H9 (cell line): ENCODE measurements around the gene ADGRG1. TPM values are rescaled to one million over a fixed set of nuclear protein-coding genes. Genes with fewer than 3 reads are reported as not detected.

Source experiments
- DNase-seq: peaks from one replicate; pipeline ENCODE4 v3.0.0-alpha.2; 2017
- H2AFZ ChIP-seq: one replicate; pipeline ENCODE4 v1.6.1; 2013; ENCODE audit warnings: mild to moderate bottlenecking, low read length, control low read depth, moderate library complexity
- H2AK5ac ChIP-seq: 2 replicates; pipeline ENCODE4 v1.6.1; 2013; ENCODE audit warnings: low read length, control low read depth, mixed read lengths; ENCODE audit not compliant: insufficient read length
- H2BK120ac ChIP-seq: one replicate; pipeline ENCODE4 v1.6.1; 2013; ENCODE audit warnings: low read depth, mild to moderate bottlenecking, low read length, control low read depth, inconsistent platforms; ENCODE audit not compliant: poor library complexity, severe bottlenecking
- H2BK12ac ChIP-seq: 2 replicates; pipeline ENCODE4 v1.6.1; 2013; ENCODE audit warnings: low read length, control low read depth, mixed read lengths, low read depth; ENCODE audit not compliant: insufficient read length
- H2BK15ac ChIP-seq: 2 replicates; pipeline ENCODE4 v1.6.1; 2013; ENCODE audit warnings: low read depth, low read length, control low read depth
- H2BK20ac ChIP-seq: one replicate; pipeline ENCODE4 v1.6.1; 2013; ENCODE audit warnings: low read depth, mild to moderate bottlenecking, low read length, control low read depth, inconsistent platforms; ENCODE audit not compliant: poor library complexity, severe bottlenecking
- H2BK5ac ChIP-seq: 2 replicates; pipeline ENCODE4 v1.6.1; 2013; ENCODE audit warnings: low read length, control low read depth, mixed read lengths; ENCODE audit not compliant: insufficient read length
- H3K14ac ChIP-seq: 2 replicates; pipeline ENCODE4 v1.6.1; 2013; ENCODE audit warnings: low read length, control low read depth; ENCODE audit not compliant: insufficient read depth
- H3K18ac ChIP-seq: 2 replicates; pipeline ENCODE4 v1.6.1; 2013; ENCODE audit warnings: low read depth, mild to moderate bottlenecking, mixed read lengths, low read length, control low read depth; ENCODE audit not compliant: insufficient read length
- H3K23ac ChIP-seq: 2 replicates; pipeline ENCODE4 v1.6.1; 2013; ENCODE audit warnings: low read length, control low read depth, mixed read lengths, low read depth; ENCODE audit not compliant: insufficient read length
- H3K23me2 ChIP-seq: 2 replicates; pipeline ENCODE4 v1.6.1; 2013; ENCODE audit warnings: low read depth, mild to moderate bottlenecking, mixed read lengths, low read length, control low read depth; ENCODE audit not compliant: insufficient read length, poor library complexity, severe bottlenecking
- H3K27ac ChIP-seq: 2 replicates; pipeline ENCODE4 v1.5.1; 2013; ENCODE audit warnings: low read length, control low read depth, mixed read lengths, low read depth; ENCODE audit not compliant: insufficient read length
- H3K27me3 ChIP-seq: 2 replicates; pipeline ENCODE4 v1.6.1; 2013; ENCODE audit warnings: low read length, control low read depth, inconsistent platforms; ENCODE audit not compliant: insufficient read depth
- H3K4ac ChIP-seq: 2 replicates; pipeline ENCODE4 v1.6.1; 2013; ENCODE audit warnings: low read depth, mild to moderate bottlenecking, control low read depth, inconsistent platforms, low read length, moderate library complexity
- H3K4me1 ChIP-seq: 2 replicates; pipeline ENCODE4 v1.6.1; 2013; ENCODE audit warnings: low read length, control low read depth, inconsistent platforms; ENCODE audit not compliant: insufficient read depth
- H3K4me2 ChIP-seq: 2 replicates; pipeline ENCODE4 v1.6.1; 2013; ENCODE audit warnings: low read length, control low read depth, mixed read lengths; ENCODE audit not compliant: insufficient read length, insufficient read depth
- H3K56ac ChIP-seq: 2 replicates; pipeline ENCODE4 v1.6.1; 2013; ENCODE audit warnings: low read depth, mild to moderate bottlenecking, mixed read lengths, low read length, control low read depth; ENCODE audit not compliant: insufficient read length
- H3K79me1 ChIP-seq: 2 replicates; pipeline ENCODE4 v1.6.1; 2013; ENCODE audit warnings: low read depth, mild to moderate bottlenecking, moderate library complexity, low read length, control low read depth, inconsistent platforms; ENCODE audit not compliant: insufficient read depth, poor library complexity, severe bottlenecking
- H3K79me2 ChIP-seq: 2 replicates; pipeline ENCODE4 v1.6.1; 2013; ENCODE audit warnings: low read length, control low read depth, inconsistent platforms; ENCODE audit not compliant: insufficient read depth
- H3K9ac ChIP-seq: 2 replicates; pipeline ENCODE4 v1.6.1; 2013; ENCODE audit warnings: low read length, control low read depth, mixed read lengths; ENCODE audit not compliant: insufficient read length; ENCODE audit errors: extremely low read depth
- H3K9me3 ChIP-seq: one replicate; pipeline ENCODE4 v1.6.1; 2013; ENCODE audit warnings: low read depth, low read length, inconsistent platforms; ENCODE audit not compliant: control insufficient read depth
- H3T11ph ChIP-seq: one replicate; pipeline ENCODE4 v1.6.1; 2013; ENCODE audit warnings: mild to moderate bottlenecking, low read length, control low read depth, inconsistent platforms
- H4K20me1 ChIP-seq: one replicate; pipeline ENCODE4 v1.6.1; 2013; ENCODE audit not compliant: control insufficient read depth, insufficient read length, insufficient read depth
- H4K5ac ChIP-seq: 2 replicates; pipeline ENCODE4 v1.6.1; 2013; ENCODE audit warnings: low read depth, mild to moderate bottlenecking, mixed read lengths, low read length, control low read depth; ENCODE audit not compliant: insufficient read length
- H4K8ac ChIP-seq: replicated peaks from 2 replicates; pipeline ENCODE4 v1.6.1; 2013; ENCODE audit warnings: low read length, control low read depth, mixed read lengths, low read depth; ENCODE audit not compliant: insufficient read length
- H4K91ac ChIP-seq: 2 replicates; pipeline ENCODE4 v1.6.1; 2013; ENCODE audit warnings: low read depth, mild to moderate bottlenecking, moderate library complexity, mixed read lengths, low read length, control low read depth; ENCODE audit not compliant: insufficient read length
- H3K27ac Mint-ChIP-seq, 3 experiments: 2 replicates in 2 of 3; 3 replicates in 1 of 3; pipeline ENCODE4 v1.8.0; 2020 to 2021; ENCODE audit warnings: mixed read lengths in 3 of 3, mild to moderate bottlenecking in 1 of 3, moderate library complexity in 1 of 3
- H3K27me3 Mint-ChIP-seq: 2 replicates; pipeline ENCODE4 v1.8.0; 2021; ENCODE audit warnings: low read depth, mild to moderate bottlenecking, moderate library complexity, mixed read lengths
- H3K36me3 Mint-ChIP-seq, 3 experiments: 2 replicates in 2 of 3; 3 replicates in 1 of 3; pipeline ENCODE4 v1.8.0; 2020 to 2021; ENCODE audit warnings: low read depth in 3 of 3, mixed read lengths in 3 of 3; ENCODE audit not compliant: insufficient read depth in 1 of 3
- H3K4me1 Mint-ChIP-seq, 2 experiments: 2 replicates each; pipeline ENCODE4 v1.8.0; 2020; ENCODE audit warnings: mixed read lengths in 2 of 2
- H3K4me3 Mint-ChIP-seq, 2 experiments: 2 replicates in 1 of 2; 3 replicates in 1 of 2; pipeline ENCODE4 v1.8.0; 2020 to 2021; ENCODE audit warnings: mild to moderate bottlenecking in 2 of 2, mixed read lengths in 2 of 2, moderate library complexity in 1 of 2
- H3K9me3 Mint-ChIP-seq, 2 experiments: 2 replicates in 1 of 2; 3 replicates in 1 of 2; pipeline ENCODE4 v1.8.0; 2020; ENCODE audit warnings: mild to moderate bottlenecking in 2 of 2, mixed read lengths in 2 of 2, moderate library complexity in 1 of 2
- WGBS: extraction: QIAGEN DNeasy Blood & Tissue Kit; methylation state at CpG from one replicate; pipeline ENCODE4 v1.1.7; 2013; ENCODE audit warnings: missing lambda C conversion rate, low lambda C conversion rate, mixed read lengths; ENCODE audit not compliant: insufficient read length; ENCODE audit errors: extremely low coverage; 5-methylcytosine and 5-hydroxymethylcytosine counted together
- total RNA-seq: library from RNA; stranded (reverse); gene quantifications from 2 replicates; pipeline ENCODE4 v1.2.1, GENCODE V29; 2021
- TF ChIP-seq, protein P1 (sequence below): fragments of 200-600 bp; sonication (generic); conservative IDR thresholded peaks from 3 replicates; pipeline ENCODE4 v1.8.0; 2021; ENCODE audit warnings: antibody characterized with exemption, mild to moderate bottlenecking

The ADGRG1 gene
- total RNA-seq, 1 experiment from 2014 or later = 1.1 TPM

- H3K4me1 ChIP-seq = no peaks in the 10 kb centered on the region; the same call in 1 of the 2 replicates
- no peak overlapping the region for H2BK15ac ChIP-seq
- H4K91ac ChIP-seq = no peak overlapping the region
- H3K4me1 Mint-ChIP-seq = peaks cover 2 to 40% of the 10 kb centered on the region in 2 experiments
- no peak for DNase-seq
- no peak overlapping the region for H2AK5ac ChIP-seq
- no peak overlapping the region for H3K9ac ChIP-seq
- no peak overlapping the region for H3K27ac Mint-ChIP-seq
- H3K4ac ChIP-seq = no peak overlapping the region
- H3K9me3 ChIP-seq = no peaks in the 10 kb centered on the region
- no peak overlapping the region for H2BK12ac ChIP-seq
- no peak overlapping the region for H2BK120ac ChIP-seq
- H3K79me1 ChIP-seq = no peaks in the 10 kb centered on the region
- no peak overlapping the region for H2AFZ ChIP-seq
- no peaks in the 10 kb centered on the region for H3K23me2 ChIP-seq
- no peak overlapping the region for H3K56ac ChIP-seq
- no peaks in the 10 kb centered on the region for H3K9me3 Mint-ChIP-seq
- TF ChIP-seq, protein P1, sequence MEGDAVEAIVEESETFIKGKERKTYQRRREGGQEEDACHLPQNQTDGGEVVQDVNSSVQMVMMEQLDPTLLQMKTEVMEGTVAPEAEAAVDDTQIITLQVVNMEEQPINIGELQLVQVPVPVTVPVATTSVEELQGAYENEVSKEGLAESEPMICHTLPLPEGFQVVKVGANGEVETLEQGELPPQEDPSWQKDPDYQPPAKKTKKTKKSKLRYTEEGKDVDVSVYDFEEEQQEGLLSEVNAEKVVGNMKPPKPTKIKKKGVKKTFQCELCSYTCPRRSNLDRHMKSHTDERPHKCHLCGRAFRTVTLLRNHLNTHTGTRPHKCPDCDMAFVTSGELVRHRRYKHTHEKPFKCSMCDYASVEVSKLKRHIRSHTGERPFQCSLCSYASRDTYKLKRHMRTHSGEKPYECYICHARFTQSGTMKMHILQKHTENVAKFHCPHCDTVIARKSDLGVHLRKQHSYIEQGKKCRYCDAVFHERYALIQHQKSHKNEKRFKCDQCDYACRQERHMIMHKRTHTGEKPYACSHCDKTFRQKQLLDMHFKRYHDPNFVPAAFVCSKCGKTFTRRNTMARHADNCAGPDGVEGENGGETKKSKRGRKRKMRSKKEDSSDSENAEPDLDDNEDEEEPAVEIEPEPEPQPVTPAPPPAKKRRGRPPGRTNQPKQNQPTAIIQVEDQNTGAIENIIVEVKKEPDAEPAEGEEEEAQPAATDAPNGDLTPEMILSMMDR = no peak
- H4K8ac ChIP-seq = no peak overlapping the region
- no peak overlapping the region for H3T11ph ChIP-seq
- H3K18ac ChIP-seq = no peak overlapping the region
- no peaks in the 10 kb centered on the region for H3K36me3 Mint-ChIP-seq
- no peak overlapping the region for H3K4me2 ChIP-seq
- no peaks in the 10 kb centered on the region for H4K20me1 ChIP-seq
- H4K5ac ChIP-seq = no peak overlapping the region
- no peaks in the 10 kb centered on the region for H3K27me3 ChIP-seq
- WGBS = no CpG with 5 or more reads among the region's 5 CpGs
- H2BK5ac ChIP-seq = no peak overlapping the region
- H3K27me3 Mint-ChIP-seq = peaks cover 8% of the 10 kb centered on the region
- H3K4me3 Mint-ChIP-seq = no peak overlapping the region
- H3K27ac ChIP-seq = no peak overlapping the region
- no peaks in the 10 kb centered on the region for H3K79me2 ChIP-seq
- H3K14ac ChIP-seq = no peak overlapping the region
- H3K23ac ChIP-seq = no peak overlapping the region
- no peak overlapping the region for H2BK20ac ChIP-seq
Measured at GRCh38 chr16:57680842-57681375, 52.5 kb downstream of the ADGRG1 start.
